HG03025 (cell line): ENCODE results near the gene SLC38A2.
"Not testable (repeated sequence)": the region's sequence is repeated elsewhere in the genome, so short reads cannot be mapped to it uniquely, and the experiment has no call there.

Source experiments
- ATAC-seq: cut with Tn5 transposase; IDR thresholded peaks from one replicate; pipeline ENCODE4 v1.9.1; 2021; ENCODE audit warnings: mild to moderate bottlenecking, moderate library complexity; ENCODE audit not compliant: unreplicated experiment, low FRiP score

The SLC38A2 gene

GRCh38 chr12:46342562-46343033 is 30.0 kb downstream of the SLC38A2 start:
- no peak for ATAC-seq

GRCh38 chr12:46339051-46339450 is 33.5 kb downstream of the SLC38A2 start:
- no peak for ATAC-seq

GRCh38 chr12:46332260-46332659 is 40.3 kb downstream of the SLC38A2 start:
- no peak for ATAC-seq

GRCh38 chr12:46325075-46325474 is 47.5 kb downstream of the SLC38A2 start:
- ATAC-seq: not testable (repeated sequence)

- ATAC-seq: no peak
These were observed 51.8 kb downstream of the SLC38A2 start for GRCh38 chr12:46320731-46321130.

- no peak for ATAC-seq
These were observed 54.5 kb downstream of the SLC38A2 start for GRCh38 chr12:46318037-46318436.
